Glomerular visceral epithelial cell (primary cell): ENCODE measurements around the gene FASTK.

Source experiments
- DNase-seq: peaks from one replicate; pipeline ENCODE4 v3.0.0-alpha.2; 2016; ENCODE audit errors: extremely low spot score

The FASTK gene

DNA sequence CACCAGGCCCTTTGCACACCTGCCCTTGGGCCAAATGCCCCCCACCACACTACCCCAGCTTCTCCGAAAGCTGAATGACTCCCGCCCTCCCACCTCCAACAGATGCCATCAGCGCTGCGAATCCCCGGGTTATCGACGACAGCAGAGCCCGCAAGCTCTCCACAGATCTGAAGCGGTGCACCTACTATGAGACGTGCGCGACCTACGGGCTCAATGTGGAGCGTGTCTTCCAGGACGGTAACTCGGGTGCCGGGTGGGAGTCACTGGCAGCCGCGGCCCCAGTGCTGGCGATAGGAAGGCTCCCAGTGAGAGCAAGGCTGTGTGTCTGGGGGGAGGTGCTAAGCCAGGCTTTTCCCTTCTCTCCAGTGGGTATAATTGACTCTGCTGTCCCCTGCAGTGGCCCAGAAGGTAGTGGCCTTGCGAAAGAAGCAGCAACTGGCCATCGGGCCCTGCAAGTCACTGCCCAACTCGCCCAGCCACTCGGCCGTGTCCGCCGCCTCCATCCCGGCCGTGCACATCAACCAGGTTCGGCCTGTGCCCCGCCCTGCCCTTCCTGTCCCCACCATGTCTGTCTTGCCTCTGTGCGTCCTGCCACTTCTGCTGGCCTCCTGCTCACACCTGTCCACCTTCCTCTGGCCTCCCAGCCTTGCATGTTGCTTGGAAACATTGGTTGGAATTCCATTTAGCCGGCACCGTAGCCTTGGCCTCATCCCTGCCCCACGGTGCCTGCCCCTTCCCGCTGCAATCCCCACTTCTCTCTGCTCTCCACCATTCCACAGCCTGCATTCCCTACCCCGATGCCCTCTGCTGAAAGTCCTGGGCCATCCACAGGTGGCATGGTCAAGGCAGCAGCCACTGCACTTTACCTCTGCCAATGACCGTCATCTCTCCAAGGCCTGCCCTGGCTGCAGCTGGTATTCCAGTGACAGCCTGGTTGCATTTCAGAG, 37.8 kb upstream of the FASTK start:
- no peak for DNase-seq

DNA sequence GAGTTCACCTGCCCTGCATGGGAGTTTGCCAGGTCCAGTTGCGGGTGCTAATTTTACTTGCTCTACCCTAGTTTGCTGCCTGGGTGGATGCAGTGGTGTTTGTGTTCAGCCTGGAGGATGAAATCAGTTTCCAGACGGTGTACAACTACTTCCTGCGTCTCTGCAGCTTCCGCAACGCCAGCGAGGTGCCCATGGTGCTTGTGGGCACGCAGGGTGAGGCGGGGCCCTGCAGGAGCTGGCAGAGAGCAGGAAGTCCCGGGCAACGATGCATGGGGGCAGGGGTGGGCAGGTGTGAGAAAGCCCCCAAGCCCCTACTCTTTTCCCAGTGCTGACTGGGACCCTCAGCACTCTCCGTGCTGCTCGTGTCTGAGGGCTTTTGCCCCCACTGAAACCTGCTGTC, 37.0 kb upstream of the FASTK start:
- no peak for DNase-seq

DNA sequence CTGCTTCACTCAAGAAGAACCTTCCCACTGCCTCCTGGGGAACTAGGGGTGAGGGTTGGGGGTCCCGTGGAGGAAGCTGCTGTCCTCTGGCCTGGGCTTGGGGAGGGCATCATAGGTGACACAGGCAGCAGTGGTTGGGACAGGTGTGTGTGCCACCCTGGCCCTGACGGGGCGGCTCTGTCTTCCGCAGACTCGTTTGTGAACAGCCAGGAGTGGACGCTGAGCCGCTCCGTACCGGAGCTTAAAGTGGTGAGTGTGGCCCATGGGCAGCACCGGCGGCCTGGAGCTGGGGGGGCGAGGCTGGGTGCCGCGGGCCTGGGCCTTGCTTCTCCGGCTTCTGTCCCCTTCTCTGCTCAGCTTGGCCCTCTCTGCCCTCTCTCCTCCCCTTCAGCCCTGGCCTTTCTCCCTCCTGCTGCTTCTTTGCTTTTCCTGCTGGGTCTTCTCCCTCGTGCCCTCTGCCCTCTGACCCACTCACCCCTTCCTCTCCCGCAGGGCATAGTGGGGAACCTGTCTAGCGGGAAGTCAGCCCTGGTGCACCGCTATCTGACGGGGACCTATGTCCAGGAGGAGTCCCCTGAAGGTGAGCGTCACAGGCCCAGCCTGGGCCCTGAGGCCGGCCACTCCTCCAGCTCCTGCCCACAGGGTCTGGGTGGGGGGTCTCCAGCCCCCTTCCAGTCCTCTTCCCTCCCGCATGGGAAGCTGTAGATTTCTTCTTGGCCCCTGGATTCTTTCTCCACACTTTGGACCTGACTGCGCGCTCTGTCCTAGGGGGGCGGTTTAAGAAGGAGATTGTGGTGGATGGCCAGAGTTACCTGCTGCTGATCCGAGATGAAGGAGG, 36.2 kb upstream of the FASTK start:
- no peak for DNase-seq

DNA sequence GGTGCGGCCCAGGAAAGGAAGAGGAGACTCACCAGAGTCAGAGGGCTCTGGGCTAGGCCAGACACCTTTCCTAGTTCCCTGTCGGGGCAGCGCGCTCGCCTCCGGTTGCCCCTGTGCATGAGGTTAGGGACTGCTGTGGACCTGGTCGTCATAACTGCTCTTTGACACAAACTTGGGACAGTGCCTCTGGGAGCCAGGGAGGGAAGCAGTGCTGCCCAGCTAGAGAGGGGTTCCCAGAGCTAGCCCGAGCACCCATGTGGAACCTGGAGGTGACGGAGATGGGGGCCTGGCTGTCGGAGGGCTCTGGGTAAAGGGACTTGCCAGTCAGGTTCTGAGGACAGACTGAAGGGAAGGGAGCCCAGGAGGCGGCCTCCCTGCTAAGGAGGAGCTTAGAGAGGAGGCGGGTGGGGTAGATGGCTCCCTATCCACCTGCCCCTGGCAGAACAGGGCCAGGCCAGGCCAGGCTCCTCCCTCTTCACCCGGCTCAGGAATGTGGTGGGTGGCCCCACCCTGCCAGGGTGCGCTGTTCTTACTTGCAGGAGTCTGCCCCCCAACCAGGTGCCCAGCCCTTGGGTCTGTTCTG, 35.3 kb upstream of the FASTK start:
- peak; percentile 48 for DNase-seq

DNA sequence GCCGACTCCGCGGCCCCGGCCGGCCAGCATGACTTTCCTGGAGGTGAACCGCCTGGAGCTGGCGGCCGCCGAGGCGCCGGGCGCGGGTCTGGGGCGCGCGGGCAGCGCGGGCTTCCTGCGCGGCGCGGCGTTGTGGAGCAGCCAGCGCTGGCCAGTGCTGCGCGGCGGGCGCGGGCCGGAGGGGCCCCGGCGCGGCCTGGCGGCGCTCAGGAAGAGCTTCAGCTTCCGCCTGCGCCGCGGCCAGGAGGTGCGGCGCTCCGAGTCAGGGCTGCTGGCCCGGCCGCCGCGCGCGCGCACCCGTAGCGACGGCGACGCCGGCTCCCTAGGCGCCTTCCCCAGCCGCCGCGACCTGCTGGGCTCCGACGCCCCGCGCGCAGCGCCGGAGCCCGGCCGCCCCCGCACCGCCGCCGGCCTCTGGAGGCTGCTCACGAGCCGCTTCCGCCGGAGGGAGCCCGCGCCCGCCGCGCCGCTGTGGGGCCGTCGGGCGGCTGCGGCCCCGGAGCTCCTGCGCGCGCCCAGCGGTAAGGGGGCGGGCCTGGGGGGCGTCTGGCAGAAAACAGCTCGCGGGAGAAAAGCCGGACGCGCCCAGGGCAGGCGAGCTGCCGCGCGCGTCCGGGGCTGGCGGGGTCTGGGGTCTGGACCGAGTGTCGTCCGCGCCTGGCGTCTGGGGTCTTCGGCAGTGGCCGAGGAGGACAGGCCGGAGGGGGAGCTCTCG, 34.7 kb upstream of the FASTK start:
- peak; percentile 9 for DNase-seq

DNA sequence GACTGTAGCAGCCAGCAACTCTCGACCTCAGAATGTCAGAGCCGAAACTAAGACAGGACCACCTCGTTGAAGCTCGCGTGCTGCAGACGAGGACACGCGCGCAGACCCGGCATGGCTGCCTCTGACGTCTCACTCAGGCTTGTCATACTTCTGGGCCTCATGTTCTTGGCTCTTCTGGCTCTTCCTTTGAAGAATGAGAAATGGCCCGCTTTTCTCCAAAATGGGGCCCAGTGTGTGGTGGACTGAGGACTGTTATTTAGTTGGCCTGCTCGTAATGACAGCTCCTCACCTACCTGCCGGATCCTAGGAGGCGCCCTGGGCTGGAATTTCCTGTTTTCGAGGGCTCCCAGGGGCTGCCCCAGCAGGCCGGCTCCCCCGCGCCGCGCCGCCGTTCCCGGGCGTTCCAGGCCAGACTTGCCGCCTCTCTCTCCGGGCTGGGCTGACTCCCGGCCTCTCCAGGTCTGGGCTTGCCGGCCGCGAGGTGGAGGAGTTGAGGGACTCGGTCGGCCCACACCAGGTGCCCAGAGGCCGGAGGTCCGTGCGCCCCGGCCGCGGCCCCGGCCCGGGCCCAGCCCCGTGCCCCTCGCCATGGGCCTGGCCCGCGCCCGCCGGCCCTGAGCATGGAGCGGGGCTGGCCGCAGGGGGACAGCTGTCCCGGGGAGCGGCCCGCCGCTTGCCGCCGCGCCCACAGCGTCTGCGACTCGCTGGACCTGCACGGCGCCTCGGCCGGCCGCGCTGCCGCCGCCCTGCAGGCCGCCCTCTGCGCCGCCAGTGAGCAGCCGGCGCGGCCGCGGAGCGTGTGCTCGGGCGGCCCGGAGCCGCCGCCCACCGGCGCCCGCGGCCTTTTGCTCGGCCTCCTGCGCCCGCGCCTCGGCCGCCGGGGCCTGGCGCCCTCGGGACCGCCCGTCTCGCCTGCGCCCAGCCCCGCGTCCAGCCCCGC, 33.8 kb upstream of the FASTK start:
- DNase-seq: peak; percentile 59

DNA sequence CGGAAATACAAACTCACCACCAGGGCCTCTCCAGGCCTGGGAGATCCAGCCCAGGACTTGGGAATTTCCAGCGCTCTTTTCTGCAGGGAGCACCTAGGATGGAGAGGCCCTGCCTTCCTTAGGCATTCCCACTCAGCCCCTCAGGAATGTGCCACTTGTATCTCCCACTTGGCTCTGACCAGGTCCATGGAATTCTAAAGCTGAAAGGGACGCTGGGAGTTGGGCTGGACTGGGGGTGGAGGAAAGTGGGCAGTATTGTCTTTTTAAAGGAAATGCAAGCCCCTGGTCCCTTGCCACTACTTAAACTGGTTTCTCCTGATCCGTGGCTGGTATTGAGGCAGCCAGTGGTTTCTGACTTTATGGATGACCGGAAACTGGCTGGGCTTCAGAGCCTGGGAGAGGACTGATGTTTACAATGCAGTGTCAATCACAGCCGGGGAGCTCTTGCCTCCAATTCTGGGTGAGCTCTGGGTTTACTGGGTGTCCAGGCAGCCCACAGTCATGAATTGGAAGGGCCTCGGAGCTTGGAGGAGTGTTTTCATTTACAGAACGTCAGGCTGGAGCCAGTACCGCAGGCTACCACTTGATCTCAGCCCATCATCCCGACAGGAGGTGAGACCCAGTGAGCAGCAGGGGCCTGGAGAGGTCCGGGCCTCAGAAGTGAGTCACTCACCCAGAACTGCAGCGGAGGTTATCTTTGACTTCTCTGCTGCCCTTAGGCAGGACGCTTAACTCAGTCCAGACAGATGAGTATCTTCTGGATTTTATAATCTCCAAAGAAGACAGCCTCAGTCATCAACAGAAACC, 32.9 kb upstream of the FASTK start:
- DNase-seq: peak; percentile 91

DNA sequence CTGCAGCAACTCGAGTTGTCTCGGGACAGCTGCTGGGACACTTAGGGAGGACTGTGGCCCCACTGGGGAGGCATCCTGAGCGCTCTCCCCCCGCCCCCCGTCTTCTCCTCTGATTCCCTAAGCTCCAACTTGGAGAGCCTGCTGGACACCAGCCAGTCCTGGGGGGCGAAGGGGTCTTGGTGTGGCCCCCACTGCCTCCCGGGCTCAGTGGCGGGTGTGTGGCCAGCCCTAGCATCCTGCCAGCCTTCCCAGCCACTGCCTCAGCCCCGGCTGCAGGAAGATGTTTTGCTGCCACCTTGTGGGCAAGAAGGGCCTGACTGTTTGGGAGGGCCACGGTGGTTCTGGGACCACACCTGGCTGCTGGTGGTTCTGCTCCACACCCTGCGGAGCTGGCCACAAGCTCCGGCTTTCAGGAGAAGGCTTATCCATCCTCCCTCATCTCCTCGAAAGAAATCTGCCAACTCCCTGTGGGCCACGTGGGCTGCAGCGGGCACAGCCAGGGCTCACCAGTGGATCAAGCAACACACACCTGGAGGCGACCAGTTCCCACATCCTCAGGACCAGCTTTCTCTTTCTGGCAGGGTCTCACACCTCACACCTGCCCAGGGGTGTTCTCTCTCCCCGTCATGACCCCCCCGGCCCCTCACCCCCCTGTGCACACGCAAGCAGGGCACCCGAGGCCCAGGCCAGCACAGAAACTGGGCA, 30.5 kb upstream of the FASTK start:
- DNase-seq: peak; percentile 73

DNA sequence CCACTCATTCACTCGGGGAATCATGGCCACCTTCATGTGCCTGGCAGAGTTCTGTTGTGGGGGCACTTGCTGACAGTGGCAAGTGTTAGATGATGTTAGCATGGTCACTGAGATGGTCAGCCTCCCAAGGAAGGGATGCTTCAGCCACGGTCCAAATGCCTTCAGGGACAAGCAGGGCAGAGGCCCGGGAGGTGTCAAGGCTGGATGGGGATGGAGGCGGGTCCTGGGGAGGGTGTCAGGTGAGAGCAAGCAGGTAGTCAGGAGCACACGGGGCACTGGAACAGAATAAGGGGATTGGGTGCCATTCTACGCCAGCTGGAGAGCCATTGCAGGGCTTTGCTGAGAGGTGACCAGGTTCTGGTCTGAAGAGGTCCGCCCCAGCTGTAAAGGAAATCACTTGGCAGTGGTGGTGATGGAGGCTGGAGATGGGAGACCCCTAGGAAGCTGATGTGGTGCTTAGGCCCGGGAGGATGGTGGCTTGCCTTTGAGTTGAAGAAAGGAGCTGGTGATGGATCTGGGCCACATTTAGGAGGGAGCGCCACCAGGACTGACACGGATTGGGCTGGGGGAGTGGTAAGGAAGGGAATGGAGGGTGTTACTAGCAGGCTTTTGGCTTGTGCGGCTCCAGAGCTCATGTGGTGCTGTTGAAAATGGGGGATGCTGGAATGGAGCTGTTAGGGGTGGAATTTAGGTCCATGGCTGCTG, 29.8 kb upstream of the FASTK start:
- no peak for DNase-seq

DNA sequence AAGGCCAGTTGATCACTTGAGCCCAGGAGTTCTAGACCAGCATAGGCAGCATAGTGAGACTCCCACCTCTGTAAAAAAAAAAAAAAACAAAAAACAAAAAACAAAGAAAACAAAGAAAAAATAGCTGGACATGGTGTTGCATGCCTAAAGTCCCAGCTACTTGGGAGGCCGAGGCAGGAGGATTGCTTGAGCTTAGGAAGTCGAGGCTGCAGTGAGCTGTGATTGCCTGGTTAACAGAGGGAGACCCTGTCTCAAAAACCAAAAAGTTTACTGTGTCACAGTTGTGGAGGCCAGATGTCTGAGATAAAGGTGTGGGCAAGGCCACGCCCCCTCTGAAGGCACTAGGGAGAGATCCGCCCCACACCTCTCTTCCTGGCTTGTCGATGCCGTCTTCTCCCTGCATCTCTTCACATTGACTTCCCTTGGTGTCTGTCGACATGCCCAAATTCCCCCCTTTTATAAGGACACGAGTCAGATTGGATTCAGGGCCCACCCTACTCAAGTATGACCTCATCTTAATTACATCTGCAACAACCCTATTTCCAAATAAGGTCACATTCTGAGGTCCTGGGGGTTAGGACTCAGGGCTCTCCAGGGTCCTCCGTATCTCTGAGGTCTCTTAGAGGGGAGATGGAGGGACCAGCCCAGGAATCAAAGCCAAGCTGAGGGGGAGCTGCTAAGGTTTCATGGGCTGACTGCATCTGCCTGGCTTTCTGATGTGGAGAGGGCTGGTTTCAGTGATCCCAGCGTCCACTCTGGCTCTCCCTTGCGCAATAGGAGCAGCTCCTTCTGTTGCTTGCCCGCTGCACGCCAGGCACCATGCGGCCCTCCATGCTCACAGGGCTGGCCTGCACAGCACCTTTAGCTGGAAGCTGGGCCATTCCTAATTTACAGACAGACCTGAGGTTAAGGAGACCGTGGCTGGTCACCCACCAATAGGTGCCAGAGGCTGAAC, 28.8 kb upstream of the FASTK start:
- DNase-seq: no peak

DNA sequence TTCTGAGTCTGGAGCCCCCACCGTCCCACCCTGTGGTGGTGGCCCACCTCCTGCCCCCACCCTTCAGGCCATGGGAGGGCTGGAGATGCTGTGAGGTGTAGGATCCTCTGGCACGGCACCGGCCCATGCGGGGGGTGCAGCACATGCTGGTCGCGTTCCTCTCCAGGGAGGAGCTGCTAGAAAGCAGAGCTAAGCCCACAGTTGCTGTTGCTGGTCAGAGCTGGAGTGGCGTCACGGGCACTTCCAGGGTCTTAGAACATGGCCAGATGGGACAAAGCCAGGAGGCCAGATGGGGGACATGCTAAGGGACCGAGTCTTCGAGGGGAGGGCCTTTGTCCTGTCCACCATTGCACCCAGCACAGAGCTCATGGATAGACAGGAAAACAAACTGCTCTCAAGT, 27.3 kb upstream of the FASTK start:
- no peak for DNase-seq

DNA sequence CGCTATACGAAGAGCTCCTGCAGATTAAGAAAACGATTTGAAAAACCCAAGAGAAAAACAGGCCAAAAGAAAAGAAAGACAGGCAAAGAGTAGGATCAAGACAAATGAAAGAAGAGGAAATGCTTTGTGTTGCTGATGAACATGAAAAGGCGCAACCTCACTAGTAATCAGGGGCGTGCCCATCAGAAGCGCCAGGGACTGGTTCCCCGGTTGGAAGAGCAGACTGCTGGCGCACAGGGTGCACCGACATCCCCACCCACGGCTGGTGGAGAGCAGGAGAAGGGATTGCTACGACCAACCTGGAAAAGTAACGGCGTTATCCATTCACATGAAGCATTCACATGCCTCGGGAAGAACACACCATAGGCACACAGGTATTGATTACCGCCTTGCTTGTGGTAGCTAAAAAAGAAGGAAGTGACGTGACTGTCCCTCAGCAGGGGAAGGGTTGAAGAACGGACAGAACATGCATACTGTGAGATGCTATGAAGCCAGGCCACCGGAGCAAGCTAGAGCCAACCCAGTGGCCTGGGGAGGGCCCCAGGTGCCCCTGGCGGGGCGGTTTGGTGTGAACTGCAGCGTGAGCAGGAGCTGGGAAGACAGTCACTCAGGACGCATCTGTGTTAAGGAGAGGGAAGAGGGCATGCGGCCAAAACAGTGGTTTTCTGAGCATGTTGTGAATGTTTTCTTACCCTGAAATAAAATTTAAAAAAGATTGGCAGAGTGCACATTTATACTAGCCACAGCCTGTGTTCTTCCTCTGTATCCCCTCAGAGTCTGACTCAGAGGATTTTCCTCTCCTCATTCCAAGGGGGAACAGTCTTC, 24.0 kb upstream of the FASTK start:
- DNase-seq: peak; percentile 75

DNA sequence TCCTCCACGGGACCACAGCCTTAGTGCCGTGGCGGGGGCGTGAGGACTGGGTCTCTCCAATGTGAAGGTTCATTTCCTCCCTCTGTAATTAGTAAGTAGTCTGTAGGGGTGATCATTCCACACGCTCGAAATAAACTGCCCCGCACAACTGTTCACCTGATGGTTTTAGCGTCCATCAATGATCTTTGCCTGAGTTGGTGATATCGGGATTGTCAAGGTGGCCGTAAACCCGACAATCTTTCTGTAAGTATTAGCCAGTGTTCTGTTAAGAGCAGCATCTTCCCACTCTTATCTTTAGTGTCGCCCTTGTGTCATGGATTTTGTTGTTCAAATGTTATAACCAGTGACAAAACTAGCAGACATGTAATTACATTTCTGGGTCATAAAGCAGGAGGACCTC, 23.4 kb upstream of the FASTK start:
- DNase-seq: no peak

DNA sequence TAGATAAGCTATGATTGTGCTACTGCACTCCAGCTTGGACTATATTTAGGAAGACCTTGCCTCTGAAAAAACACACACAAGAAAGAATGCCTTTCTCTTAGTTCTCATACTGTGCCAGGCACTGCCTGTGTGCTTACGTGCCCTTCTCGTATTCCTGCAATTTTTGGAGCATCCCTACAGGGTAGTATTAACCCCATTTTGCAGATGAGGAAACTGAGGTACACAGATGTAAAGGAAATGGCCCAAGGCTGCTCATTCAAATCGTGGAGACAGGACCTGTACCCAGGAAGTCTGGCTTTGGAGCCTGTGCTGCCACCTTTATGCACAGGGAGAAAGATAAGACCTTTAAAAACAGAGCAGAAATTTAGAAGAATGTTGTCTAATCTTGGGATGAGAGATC, 22.4 kb upstream of the FASTK start:
- no peak for DNase-seq

DNA sequence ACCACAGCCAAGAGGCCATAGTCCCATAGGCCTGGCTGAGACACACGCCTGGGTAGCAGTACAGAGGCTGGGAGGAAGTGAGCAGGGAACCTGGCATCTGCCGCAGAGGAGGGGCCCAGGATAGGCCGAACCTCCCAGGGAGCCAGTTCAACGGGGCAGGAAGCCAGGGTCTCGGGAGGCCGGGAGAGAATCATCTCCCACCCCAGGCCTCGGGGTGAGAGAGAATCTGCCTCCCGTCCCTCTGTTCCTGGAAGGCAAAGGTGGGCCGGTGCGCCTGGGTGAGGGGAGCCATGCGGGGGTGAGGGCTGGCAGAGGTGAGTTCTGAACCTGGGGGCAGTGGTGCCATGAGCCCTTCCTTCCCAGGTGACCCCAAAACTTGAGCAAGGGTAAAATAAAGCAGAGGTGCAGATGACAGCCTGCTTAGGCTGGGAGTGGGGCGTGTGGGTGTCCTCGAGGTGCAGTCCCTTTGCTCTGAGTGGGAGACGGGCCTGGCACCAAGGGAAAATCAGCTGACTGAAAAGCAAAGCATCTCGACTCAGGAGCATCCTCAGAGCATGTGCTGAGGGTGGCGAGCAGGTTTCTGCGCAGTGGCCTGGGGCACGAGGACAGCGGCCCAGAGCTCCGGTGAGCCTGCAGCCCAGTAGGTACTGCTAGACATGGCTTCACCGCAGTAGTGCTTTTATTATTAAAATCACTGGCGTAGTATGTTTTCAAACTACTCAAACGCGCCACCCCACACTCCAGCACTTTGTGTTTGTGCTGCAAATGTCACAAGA, 21.2 kb upstream of the FASTK start:
- DNase-seq: no peak

DNA sequence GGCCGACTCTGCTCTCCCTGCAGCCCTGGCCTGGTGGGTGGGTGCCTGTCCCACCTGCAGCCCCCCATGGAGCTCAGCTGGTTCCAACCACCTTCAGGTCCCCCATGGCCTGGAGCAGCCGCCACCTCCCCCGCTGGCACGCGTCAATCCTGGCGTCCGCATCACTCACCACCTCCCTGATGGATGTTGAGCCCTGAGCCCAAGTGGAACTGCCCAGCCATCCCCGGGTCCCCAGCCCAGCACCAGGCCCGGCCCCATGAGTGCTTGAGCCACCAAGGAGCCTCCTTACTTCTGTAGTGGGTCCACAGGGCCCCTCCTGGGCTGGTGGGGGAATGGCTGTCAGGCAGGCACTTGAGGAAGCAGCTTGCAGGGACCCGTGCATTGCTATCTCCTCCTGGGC, 20.3 kb upstream of the FASTK start:
- no peak for DNase-seq
